HepG2 (cell line): Measurements from ENCODE around the gene NFATC4. TPM values are rescaled to one million over a fixed set of nuclear protein-coding genes. Genes with fewer than 3 reads are reported as not detected.

ENCODE experiments used
- FOXP4 ChIP-seq: sonication (generic); formaldehyde crosslinking; IDR thresholded peaks from 2 replicates; pipeline ENCODE4 v1.4.0; 2020; ENCODE audit warnings: missing genetic modification reagents
- HMG20B ChIP-seq: conservative IDR thresholded peaks from 2 replicates; pipeline ENCODE4 v1.6.1; 2016; ENCODE audit warnings: missing genetic modification reagents, missing compliant biosample characterization
- HNRNPL ChIP-seq: fragments of 200-400 bp; formaldehyde crosslinking; IDR thresholded peaks from 2 replicates; pipeline ENCODE4 v1.6.1; 2017; ENCODE audit warnings: mild to moderate bottlenecking, low read depth, low read length
- ISX ChIP-seq: sonication (generic); formaldehyde crosslinking; conservative IDR thresholded peaks from 2 replicates; pipeline ENCODE4 v1.5.0; 2020; ENCODE audit warnings: missing genetic modification reagents
- NFATC3 ChIP-seq: sonication (generic); formaldehyde crosslinking; IDR thresholded peaks from 2 replicates; pipeline ENCODE4 v1.5.1; 2020; ENCODE audit warnings: mild to moderate bottlenecking, missing genetic modification reagents
- PHF20 ChIP-seq: sonication (generic); formaldehyde crosslinking; IDR thresholded peaks from 2 replicates; pipeline ENCODE4 v1.5.0; 2020; ENCODE audit warnings: mild to moderate bottlenecking, missing genetic modification reagents
- PHF21A ChIP-seq: sonication (generic); formaldehyde crosslinking; IDR thresholded peaks from 2 replicates; pipeline ENCODE4 v1.5.0; 2020; ENCODE audit warnings: mild to moderate bottlenecking, missing genetic modification reagents
- SKIL ChIP-seq: sonication (generic); formaldehyde crosslinking; IDR thresholded peaks from 2 replicates; pipeline ENCODE4 v1.8.0; 2022; ENCODE audit warnings: missing genetic modification reagents, mild to moderate bottlenecking, moderate library complexity, borderline replicate concordance
- SUZ12 ChIP-seq: fragments of 150-350 bp; IDR thresholded peaks from 2 replicates; pipeline ENCODE4 v1.6.1; 2014; ENCODE audit warnings: low read depth, low read length
- ZFP90 ChIP-seq: sonication (generic); formaldehyde crosslinking; IDR thresholded peaks from 2 replicates; pipeline ENCODE4 v1.8.0; 2022; ENCODE audit warnings: missing genetic modification reagents, mild to moderate bottlenecking, inconsistent platforms, borderline replicate concordance
- ZNF335 ChIP-seq: sonication (generic); formaldehyde crosslinking; IDR thresholded peaks from 2 replicates; pipeline ENCODE4 v1.4.0; 2020; ENCODE audit warnings: missing genetic modification reagents
- ZNF350 ChIP-seq: sonication (generic); formaldehyde crosslinking; IDR thresholded peaks from 2 replicates; pipeline ENCODE4 v1.4.0; 2020; ENCODE audit warnings: mild to moderate bottlenecking, low read depth, missing genetic modification reagents, borderline replicate concordance
- ZNF446 ChIP-seq: sonication (generic); formaldehyde crosslinking; IDR thresholded peaks from 2 replicates; pipeline ENCODE4 v1.5.0; 2020; ENCODE audit warnings: mild to moderate bottlenecking, missing genetic modification reagents
- ZNF660 ChIP-seq: sonication (generic); formaldehyde crosslinking; IDR thresholded peaks from 2 replicates; pipeline ENCODE4 v1.5.1; 2020; ENCODE audit warnings: mild to moderate bottlenecking, low read depth, missing genetic modification reagents, borderline replicate concordance
- ZNF678 ChIP-seq: sonication (generic); formaldehyde crosslinking; IDR thresholded peaks from 2 replicates; pipeline ENCODE4 v1.4.0; 2020; ENCODE audit warnings: mild to moderate bottlenecking, missing genetic modification reagents
- polyA plus RNA-seq, 8 experiments: library from polyadenylated mRNA; depleted of rRNA in 3 of 8; stranded (reverse) in 7 of 8; unstranded in 1 of 8; fragments of >200 nt; fragmentation: Illumina TruSeq in 4 of 8; extraction: Trizol in 4 of 8; gene quantifications; 2 replicates each; pipeline versions ENCODE4 v1.2.1 to v1.2.3, GENCODE V29; 2011 to 2016; ENCODE audit warnings: low read depth in 4 of 8, missing spikeins in 1 of 8, mixed read lengths in 1 of 8; ENCODE audit not compliant: insufficient read depth in 1 of 8
- total RNA-seq, 5 experiments: library from RNA; depleted of rRNA; stranded (reverse); fragments of >200 nt; fragmentation: Illumina TruSeq; extraction: Trizol; gene quantifications; 2 replicates each; pipeline ENCODE4 v1.2.3, GENCODE V29; 2016; ENCODE audit warnings: low read depth in 1 of 5
- TF ChIP-seq, protein P1 (sequence below), 2 experiments: sonication (generic) in 1 of 2; formaldehyde crosslinking in 1 of 2; IDR thresholded peaks; 2 replicates each; pipeline versions ENCODE4 v1.4.0 to v1.6.1; 2016 to 2020; ENCODE audit warnings: borderline replicate concordance in 1 of 2, low read depth in 1 of 2, mild to moderate bottlenecking in 1 of 2, missing genetic modification reagents in 1 of 2
- TF ChIP-seq, protein P2 (sequence below): sonication (generic); formaldehyde crosslinking; IDR thresholded peaks from 2 replicates; pipeline ENCODE4 v1.9.0; 2021; ENCODE audit warnings: missing genetic modification reagents, mild to moderate bottlenecking, borderline replicate concordance

The NFATC4 gene
- total and polyA plus RNA-seq, 2 of the 13 experiments (the other 11 are each of a cell fraction or from before 2014, with no cell fraction given) = 0.04 to 0.15 TPM

GRCh38 chr14:24366721-24367513 is 1.1 kb upstream of the NFATC4 start (continued):
- TF ChIP-seq, protein P1, sequence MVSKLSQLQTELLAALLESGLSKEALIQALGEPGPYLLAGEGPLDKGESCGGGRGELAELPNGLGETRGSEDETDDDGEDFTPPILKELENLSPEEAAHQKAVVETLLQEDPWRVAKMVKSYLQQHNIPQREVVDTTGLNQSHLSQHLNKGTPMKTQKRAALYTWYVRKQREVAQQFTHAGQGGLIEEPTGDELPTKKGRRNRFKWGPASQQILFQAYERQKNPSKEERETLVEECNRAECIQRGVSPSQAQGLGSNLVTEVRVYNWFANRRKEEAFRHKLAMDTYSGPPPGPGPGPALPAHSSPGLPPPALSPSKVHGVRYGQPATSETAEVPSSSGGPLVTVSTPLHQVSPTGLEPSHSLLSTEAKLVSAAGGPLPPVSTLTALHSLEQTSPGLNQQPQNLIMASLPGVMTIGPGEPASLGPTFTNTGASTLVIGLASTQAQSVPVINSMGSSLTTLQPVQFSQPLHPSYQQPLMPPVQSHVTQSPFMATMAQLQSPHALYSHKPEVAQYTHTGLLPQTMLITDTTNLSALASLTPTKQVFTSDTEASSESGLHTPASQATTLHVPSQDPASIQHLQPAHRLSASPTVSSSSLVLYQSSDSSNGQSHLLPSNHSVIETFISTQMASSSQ (IDR thresholded peaks at IDR 0.05; ENCODE audit: low read depth) = no peak
- TF ChIP-seq, protein P1 (CRISPR knock-in tag; IDR thresholded peaks at IDR 0.05; ENCODE audit: borderline replicate concordance) = peak; percentile 37; the same call in 1 of the 2 replicates
- TF ChIP-seq SUZ12 (no peak), ZNF660 (CRISPR knock-in tag) (no peak), FOXP4 (CRISPR knock-in tag) (no peak; the same call in 1 of the 2 replicates), SKIL (CRISPR knock-in tag) (no peak), NFATC3 (no peak), HMG20B (CRISPR knock-in tag) (no peak), HNRNPL (0 out of 2 replicates have a peak, but pooled peaks have one; percentile 9), ZNF350 (peak; percentile 79), PHF20 (0 out of 2 replicates have a peak, but pooled peaks have one; percentile 55), ZNF335 (no peak), ZFP90 (CRISPR knock-in tag) (no peak; the same call in 1 of the 2 replicates), ISX (CRISPR knock-in tag) (no peak), ZNF446 (CRISPR knock-in tag) (0 out of 2 replicates have a peak, but pooled peaks have one; percentile 79), ZNF678 (CRISPR knock-in tag) (0 out of 2 replicates have a peak, but pooled peaks have one; percentile 54), PHF21A (CRISPR knock-in tag) (peak; percentile 50)
- TF ChIP-seq, protein P2, sequence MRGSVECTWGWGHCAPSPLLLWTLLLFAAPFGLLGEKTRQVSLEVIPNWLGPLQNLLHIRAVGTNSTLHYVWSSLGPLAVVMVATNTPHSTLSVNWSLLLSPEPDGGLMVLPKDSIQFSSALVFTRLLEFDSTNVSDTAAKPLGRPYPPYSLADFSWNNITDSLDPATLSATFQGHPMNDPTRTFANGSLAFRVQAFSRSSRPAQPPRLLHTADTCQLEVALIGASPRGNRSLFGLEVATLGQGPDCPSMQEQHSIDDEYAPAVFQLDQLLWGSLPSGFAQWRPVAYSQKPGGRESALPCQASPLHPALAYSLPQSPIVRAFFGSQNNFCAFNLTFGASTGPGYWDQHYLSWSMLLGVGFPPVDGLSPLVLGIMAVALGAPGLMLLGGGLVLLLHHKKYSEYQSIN (CRISPR knock-in tag) = no peak
